HG02678 (cell line): Measurements from ENCODE around the gene GNAL.

ENCODE experiments used
- ATAC-seq: cut with Tn5 transposase; IDR thresholded peaks from one replicate; pipeline ENCODE4 v1.9.1; 2021; ENCODE audit warnings: mild to moderate bottlenecking, moderate library complexity; ENCODE audit not compliant: unreplicated experiment

Gene GNAL

DNA sequence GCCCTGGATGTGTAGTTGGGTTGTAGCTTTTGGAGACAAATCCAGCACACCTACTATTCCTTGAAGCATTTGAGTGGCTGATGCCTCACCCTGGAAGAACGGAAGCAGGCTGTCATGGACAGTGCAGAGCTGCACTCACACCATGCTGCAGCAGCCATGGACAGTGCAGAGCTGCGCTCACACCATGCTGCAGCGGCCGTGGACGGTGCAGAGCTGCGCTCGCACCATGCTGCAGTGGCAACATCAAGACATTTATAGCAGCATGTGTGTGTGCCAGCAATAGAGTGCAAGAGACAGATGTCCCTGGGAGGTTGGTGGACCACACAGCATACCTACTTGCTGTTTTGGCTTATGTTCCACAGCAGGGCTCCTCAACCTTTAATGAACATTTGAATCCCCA lies 30.6 kb downstream of the GNAL start:
- ATAC-seq, result no peak

DNA sequence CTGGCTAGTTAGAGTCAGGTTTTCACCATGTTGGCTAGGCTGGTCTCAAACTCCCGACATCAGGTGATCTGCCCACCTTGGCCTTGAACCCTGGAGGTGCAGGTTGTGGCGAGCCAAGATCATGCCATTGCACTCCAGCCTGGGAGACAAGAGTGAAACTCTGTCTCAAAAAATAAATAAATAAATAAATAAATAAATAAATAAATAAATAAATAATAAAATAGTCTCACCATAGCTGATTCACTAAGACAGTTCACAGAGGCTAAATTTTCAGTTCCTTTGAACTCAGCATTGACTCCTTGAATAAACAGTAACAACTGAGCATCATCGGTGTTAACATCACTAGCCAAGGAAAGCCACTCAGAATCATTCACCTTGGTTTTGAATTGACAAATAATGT lies 32.7 kb downstream of the GNAL start:
- ATAC-seq, result no peak

DNA sequence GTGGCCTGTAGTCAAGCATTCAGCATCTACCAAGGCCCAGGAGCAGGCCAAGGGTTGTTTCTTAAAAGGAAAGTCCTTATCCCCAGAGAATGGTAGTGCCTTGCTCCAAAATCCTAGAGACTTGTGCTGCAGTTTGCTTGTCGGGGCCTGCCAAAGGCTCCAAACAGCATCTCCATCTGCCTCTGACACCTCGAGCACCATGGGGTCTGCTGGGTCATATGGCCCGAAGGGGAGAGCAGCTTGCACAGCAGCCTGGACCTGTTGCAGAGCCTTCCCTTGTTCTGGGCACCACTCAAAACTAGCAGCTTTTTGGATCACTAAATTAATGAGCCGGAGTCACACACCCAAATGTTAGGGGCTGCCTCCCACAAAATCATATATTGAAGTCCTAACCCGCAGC lies 35.7 kb downstream of the GNAL start:
- no peak for ATAC-seq

DNA sequence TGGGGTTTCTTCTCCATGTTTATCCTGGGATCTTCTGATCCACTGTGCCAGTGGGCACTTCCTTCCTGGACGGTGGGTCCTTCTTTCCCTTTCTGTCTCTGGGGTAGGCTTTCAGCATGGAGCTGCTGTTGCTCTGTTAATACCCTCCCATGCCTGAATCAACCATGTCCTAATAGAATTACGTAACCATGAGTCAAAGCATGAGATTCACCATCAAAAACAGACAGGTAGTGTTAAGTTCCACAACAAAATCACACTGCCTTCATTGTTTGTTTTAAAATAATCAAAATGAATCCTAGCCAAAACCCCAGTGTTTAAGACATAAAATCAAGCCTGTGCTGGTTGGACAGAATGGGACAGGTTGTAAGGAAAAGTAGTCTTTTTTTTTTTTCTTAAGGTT lies 37.5 kb downstream of the GNAL start:
- ATAC-seq, result no peak

DNA sequence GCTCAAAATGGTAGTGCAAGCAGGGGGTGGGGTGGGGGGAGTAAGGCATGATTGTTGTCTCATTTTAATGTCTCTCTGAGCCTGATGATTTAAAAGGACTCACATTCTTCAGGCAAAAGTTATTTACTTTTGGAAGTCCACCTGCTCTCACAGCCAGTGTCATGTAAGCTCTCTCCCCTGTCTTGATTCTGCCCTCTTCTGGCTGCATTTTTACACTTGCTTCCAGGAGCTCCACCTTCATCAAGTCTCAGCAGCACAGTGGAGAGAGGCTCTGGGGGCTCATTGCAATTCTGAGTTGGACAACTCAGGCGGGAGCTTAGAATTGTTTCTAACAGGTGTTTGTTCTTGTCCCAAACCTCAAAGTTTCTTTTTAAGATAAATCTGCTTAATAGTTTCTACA lies 39.2 kb downstream of the GNAL start:
- no peak for ATAC-seq

DNA sequence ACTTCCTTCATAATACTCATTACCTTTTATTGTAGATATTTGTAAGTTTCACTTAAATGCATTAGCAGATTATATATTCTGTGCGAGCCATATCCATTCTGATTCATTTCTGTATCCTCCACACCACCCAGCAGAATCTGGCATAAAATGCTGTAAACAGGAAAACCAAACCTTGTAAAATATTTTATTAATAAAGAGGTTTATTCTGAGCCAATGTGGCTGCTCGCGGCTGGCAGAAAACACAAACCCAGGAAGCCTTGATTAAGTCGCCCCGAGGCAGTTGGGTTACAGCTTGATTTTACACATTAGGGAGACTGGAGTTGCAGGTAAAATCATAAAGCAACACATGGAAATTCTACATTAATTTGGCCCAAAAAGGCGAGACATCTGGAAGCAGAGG lies 40.5 kb downstream of the GNAL start:
- ATAC-seq, result no peak

DNA sequence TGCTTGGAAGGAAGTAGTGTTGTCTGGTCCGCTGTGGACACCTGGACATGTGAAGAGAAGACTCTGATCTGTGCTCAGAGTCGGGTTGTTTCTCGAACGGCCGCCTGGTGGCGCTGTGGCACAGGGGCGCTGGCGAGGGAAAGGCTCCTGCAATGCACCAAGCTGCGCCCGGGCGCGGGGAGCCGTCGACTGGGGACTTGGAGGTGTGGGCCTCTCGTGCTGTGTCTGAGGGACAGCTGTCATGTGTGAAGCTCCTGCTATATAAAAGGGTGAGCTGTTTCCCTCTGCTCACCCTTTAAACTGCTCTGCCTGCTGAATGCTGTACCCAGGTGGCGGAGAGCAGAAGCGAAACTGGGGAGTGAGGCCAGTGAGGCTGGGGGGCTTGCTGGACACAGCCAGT lies 44.0 kb downstream of the GNAL start:
- ATAC-seq, result peak; percentile 79

DNA sequence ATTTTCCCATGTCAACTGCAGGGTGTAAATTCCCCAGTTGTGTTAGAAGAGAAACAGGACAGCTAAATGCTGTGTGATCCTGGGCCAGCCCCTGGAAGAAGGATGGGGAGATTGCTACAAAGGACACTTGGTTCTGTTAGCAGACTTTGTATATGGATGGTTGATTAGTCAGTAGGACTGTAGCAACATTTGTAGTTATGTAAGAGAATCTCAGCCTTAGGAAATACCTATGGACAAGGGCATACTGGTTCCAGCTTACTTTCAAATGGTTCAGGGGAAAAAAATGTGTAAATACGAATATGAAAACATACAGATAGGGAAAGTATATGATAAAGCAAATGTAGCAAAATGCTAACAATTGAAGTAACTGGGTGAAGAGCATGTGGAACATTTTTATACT lies 47.6 kb downstream of the GNAL start:
- no peak for ATAC-seq

DNA sequence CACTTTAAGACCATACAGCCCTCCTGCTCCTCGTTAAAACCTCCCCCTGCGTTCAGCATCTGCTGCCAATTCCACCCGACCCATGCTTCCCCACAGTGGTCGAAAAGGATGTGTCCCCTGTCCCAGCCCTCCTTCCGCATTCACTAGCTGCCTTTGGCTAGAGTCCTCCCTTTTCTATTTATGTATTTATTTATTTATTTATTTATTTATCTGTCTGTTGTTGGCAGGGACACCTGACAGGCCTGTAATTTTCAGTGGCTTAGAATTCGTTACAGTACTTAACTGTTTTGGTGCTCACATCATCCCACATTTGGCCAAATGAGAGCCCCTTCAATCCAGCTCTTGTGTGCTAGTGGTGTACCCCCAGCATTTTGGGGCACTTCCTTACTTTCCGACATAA lies 50.8 kb downstream of the GNAL start:
- ATAC-seq, result no peak

DNA sequence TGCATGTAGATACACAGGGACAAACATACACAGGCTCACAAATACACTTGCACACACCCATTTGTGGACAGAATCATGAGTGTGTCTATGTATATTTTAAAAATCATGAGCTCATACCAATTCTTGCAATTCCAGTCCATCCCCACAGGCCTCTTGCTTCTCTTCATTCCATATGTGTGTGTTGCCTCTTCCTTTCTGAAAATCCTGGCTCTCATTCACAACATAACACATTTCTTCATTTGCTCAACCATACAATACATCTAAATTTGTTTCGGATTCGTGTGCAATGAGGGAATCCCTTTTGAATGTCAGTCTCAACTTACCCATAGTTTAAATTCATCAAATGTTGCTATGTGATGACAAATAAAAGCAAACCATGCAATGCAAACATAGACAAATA lies 51.4 kb downstream of the GNAL start:
- no peak for ATAC-seq

DNA sequence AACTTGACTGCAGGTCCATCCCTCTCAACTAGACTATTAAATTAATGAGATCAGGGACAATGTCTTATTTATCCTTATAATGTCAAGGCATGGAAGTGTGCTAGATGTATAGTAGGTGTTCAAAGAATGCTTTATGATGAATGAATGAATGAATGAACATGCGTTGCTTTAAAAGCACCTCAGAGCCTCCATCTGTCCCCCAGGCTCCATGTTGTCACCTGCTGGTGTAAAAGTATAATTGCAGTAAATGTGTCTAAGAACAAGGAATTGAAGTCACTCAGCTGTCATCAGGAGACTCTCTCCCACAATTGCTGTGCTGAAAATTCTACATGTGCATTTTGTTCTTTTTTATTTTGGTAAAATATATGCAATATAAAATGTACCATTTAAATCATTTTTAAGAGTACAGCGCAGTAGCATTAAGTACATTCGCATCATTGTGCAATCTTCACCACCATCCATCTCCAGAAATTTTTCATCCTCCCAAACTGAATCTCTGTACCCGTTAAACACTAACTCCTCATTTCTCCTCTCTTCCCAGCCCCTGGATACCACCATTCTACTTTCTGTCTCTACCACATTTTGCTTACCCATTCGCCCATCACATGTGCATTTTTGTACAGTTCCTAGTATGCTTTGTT lies 52.6 kb downstream of the GNAL start:
- ATAC-seq, result no peak

DNA sequence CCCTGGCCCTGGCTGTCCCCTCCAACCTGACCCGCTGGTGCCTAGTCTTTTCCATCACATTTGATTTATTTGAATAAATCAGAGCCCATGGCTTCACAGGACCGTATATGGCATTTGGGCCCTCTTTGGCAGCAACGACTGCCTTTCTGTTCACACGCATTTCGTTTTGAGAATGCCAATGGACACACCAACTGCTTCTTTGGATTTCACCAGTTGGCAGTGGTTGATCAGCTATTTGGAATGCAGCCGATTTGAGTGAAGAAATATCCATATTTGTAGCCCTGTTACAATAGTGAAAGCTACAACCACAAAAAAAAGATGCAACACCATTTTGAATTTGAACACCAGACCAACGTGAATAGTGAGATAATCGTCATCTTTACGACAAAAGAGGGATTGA lies 56.5 kb downstream of the GNAL start:
- ATAC-seq, result no peak

DNA sequence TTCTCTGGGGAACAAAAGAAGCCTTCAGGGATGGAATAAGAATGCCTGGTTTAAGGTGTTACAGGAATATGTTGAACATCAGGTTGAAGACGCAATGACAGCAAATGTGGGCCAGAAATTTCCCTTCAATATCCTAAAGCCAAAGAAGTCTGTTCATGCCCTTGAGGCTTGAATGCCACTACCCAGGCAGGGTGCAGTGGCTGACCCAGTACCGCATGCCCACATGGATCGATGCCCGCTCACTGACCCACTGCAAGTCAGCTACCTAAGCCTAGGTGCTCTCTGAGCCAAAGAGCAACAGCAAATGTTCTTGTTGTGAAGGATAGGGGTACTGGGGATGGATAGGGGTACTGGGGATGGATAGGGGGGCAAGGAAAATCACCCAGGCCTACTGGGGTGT lies 58.2 kb downstream of the GNAL start:
- no peak for ATAC-seq

DNA sequence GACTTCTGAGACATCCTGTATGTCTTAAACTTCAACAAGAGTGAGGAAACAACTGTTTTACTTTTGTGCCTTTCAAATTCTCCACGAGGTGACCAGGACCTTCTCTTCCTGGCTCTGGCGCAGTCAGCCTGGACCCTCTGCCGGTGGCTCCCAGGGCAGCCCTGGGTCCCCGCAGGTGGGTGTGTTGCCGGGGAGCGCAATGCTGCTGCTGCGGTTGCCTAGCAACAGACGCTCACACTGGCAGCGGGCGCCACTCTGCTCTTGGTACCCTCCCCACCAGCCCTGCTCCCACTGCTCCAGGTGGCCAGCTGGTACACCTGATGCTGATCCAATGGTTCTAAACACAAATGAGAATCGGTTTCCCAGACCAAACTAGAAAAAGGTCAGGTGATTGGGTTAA lies 58.7 kb downstream of the GNAL start:
- no peak for ATAC-seq

DNA sequence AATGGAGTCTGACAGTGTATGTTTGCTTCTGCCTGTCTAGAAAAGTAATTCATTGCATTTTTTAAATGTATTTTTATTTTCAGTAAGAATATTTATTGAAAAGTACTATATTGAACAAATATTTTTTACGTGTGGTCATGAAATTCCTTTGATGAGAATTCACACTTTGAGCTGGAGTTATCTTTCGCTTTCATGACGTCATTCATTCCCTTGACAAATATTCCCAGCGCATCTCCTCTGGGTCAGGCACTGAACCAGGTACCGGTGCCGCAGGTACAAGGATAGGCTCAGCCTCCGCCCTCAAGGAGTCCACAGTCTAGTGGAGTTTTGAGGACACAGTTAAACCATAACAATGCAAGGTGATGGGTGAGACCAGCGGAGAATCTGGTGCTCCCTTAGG lies 60.2 kb downstream of the GNAL start:
- ATAC-seq, result no peak

DNA sequence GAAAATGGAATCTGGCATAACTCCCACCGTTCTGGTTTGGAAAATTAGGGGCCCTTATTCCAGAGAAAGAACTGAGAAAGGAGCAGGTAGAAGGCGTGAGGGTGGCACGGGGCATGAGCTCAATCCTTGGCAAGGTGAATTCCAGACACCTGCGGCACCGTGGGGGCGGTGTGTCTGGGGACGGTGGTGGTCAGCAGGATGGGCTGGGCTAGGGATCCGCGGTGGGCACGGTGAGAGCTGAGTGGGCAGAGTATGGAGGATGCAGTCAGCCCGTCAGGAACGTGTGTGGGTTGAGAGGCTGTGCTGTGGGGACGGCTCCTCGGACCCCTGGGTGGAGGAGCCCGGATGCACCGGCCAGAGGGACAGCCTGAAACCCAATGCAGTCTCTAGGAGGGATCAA lies 61.1 kb downstream of the GNAL start:
- no peak for ATAC-seq

DNA sequence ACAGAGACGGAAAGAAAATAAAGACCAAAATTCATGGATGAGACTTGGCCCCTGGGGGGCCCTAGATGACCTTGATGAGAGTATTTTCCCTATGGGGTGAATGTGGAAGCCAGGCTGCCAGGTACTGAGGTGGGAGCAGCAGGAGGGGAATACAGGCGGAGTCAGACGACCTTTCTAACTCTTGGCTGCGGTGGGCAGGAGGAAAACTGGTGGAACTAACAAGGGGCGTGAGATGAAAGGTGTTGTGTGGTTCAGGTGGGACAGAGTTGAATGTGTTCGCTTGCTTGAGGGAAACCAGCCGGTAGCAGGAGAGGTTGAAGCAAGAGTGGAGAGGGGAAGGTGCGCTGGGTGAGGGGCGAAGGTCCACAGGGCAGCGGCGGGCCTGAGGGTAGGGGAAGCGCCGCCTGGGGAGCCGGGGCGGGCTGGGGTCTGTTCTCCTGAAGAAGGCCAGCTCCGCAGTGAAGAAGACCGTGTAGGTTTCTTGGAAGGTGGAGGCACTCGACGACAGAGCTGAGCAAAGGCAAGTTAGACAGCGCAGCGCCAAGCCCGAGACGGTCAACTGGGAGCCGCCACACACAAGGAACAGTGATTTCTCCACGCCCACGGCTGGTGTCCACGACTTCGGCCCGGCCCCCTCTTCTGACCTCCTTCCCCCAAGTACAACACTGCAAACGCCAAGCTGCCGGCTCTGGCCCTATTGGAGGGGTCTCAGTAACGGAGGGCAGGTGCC lies 61.7 kb downstream of the GNAL start:
- no peak for ATAC-seq

DNA sequence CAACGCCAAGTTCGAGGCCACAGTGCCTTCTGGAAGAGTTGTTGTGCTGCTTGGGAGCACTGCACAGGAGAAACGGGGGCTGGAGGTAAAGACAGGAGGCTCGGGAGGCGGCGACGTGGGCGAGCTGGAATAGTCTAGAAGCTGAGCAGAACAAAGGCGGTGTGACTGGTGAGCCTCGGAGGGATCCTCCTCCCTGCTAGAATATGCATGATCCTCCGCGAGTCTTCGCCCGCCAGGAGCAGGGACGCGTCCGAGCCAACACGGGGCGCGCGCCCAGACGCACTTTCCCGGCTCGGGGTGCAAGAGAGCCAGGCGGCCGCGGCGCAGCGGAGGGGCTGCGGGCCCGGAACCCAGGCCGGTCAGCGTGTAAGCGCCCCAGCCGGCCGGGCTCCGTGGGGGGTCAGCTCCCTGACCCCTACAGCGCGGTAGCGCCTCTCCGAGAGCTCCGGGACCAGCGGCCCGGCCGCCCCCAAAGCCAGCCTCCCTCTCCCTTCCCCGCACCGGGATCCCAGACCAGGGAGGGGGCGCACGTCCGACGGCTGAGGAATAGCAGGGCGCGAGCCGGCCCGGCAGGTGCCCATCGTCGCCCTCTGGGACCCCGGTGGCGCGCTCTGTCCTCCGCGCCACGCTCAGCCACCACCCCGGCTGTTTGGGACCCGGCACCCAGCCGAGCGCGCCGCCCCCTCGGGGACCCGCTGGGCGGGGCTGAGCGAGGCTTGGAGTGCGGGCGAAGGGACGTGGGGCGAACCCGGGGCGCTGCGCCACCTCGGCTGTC lies 62.5 kb downstream of the GNAL start:
- ATAC-seq, result no peak

DNA sequence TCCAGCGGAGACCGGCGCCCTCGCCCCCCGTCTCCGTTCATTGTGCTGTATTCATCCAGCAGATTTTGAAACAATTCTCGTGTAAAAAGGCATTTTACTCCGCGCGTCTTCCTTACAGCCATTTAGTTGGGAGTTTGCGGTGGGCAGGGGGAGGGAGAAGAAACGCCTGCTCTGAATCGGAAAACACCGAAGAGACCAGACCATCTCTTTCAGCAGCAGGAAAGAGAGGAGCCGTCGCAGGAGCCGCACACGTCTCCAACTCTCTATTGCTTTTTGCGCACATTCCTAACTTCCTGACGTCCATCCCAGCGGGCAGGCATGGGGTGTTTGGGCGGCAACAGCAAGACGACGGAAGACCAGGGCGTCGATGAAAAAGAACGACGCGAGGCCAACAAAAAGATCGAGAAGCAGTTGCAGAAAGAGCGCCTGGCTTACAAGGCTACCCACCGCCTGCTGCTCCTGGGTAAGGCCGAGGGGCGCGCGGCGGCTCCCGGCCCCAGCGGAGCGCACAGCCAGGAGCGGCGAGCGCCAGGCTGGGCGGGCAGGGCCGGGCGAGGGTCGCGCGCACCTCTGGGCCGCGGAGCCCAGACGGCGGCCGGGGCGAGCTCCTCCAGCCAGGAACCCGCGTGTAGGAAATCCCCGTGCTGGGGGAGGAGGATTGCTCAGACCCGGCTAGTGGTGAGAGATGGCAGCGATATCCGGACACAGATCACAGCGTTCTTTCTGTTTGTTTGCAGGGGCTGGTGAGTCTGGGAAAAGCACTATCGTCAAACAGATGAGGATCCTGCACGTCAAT lies 63.2 kb downstream of the GNAL start:
- ATAC-seq, result no peak

DNA sequence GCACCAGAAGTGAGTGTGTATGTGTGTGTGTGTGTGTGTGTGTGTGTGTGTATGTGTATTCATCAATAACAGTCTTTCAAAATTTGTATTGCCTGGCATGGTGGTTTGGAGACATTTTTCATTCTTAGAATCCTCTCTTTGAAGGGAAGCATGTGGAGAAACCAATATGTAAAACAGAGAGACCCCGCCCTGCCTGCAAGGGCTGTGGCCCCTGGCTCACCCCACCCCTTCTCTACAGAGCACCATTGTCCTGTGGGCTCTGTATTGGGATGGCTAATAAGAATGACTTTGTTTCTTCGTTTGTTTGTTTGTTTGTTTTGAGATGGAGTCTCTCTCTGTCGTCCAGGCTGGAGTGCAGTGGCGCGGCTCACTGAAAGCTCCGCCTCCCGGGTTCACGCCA lies 65.9 kb downstream of the GNAL start:
- no peak for ATAC-seq

DNA sequence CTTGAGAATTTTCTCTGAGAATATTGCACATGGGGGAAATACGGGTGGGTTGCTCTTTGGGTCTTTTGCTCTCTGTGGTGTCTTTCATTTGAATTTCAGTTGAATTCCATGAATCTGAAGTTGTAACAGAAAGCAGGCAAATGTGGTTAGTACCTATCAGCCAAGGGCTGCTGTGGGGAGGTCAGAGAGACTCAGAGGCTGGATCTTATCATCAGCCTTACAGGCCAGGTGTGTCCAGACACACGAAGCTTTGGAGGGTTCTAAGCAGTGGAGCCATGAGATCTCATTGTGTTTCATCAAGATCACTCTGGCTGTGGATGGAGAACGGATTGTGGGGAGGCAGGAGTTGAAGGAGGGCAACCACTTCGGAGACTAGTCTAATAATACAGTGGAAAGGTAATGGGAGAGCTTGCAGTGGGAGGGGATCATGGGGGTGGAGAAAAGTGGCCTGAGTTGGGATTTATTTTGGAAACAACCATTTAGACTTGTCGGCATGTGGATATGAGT lies 68.1 kb downstream of the GNAL start:
- no peak for ATAC-seq
